Fibroblast of lung (primary cell): ENCODE data around the gene NGDN. TPM values are rescaled to one million over a fixed set of nuclear protein-coding genes. Genes with fewer than 3 reads are reported as not detected.
A peak's percentile ranks its signal among the peaks of the same experiment; 100 is the strongest.

ENCODE experiments used
- DNase-seq, 2 donors: peaks; one replicate each; pipeline versions ENCODE4 v3.0.0 to v3.0.0-alpha.2; 2010; ENCODE audit warnings: low read depth in 2 of 2
- H2AFZ ChIP-seq: 2 replicates; pipeline ENCODE4 v1.5.1; 2012; ENCODE audit warnings: low read length, control low read depth, inconsistent platforms
- H3K27ac ChIP-seq: 2 replicates; pipeline ENCODE4 v1.5.1; 2011; ENCODE audit warnings: low read length, control low read depth; ENCODE audit not compliant: insufficient read depth
- H3K27me3 ChIP-seq: 2 replicates; pipeline ENCODE4 v1.5.1; 2011; ENCODE audit warnings: mild to moderate bottlenecking, low read length; ENCODE audit not compliant: control insufficient read depth, insufficient read depth
- H3K36me3 ChIP-seq: 2 replicates; pipeline ENCODE4 v1.5.1; 2011; ENCODE audit warnings: low read length; ENCODE audit not compliant: control insufficient read depth, insufficient read depth
- H3K4me1 ChIP-seq: 2 replicates; pipeline ENCODE4 v1.5.1; 2011; ENCODE audit warnings: low read length; ENCODE audit not compliant: control insufficient read depth, insufficient read depth; ENCODE audit errors: extremely low read depth
- H3K4me2 ChIP-seq: 2 replicates; pipeline ENCODE4 v1.5.1; 2011; ENCODE audit warnings: low read length, control low read depth; ENCODE audit not compliant: insufficient read depth; ENCODE audit errors: extremely low read depth
- H3K4me3 ChIP-seq, 4 experiments: fragments of 200-600 bp in 1 of 4; sonication (generic) in 1 of 4; replicated peaks in 1 of 4; 2 replicates each; pipeline ENCODE4 v1.5.1; 2011 to 2016; ENCODE audit warnings: low read length in 4 of 4, low read depth in 3 of 4, mild to moderate bottlenecking in 3 of 4, control low read depth in 2 of 4, inconsistent platforms in 1 of 4, mixed read lengths in 1 of 4; ENCODE audit not compliant: insufficient read depth in 1 of 4; ENCODE audit errors: control extremely low read depth in 1 of 4
- H3K79me2 ChIP-seq: 2 replicates; pipeline ENCODE4 v1.5.1; 2012; ENCODE audit warnings: mild to moderate bottlenecking, low read length, inconsistent platforms; ENCODE audit not compliant: control insufficient read depth, insufficient read depth
- H3K9ac ChIP-seq: 2 replicates; pipeline ENCODE4 v1.5.1; 2011; ENCODE audit warnings: mild to moderate bottlenecking, low read length, control low read depth; ENCODE audit not compliant: insufficient read depth
- H3K9me3 ChIP-seq: 2 replicates; pipeline ENCODE4 v1.5.1; 2012; ENCODE audit warnings: low read depth, low read length; ENCODE audit not compliant: control insufficient read depth, insufficient read depth
- H4K20me1 ChIP-seq: 2 replicates; pipeline ENCODE4 v1.5.1; 2011; ENCODE audit warnings: low read length; ENCODE audit not compliant: control insufficient read depth, insufficient read depth; ENCODE audit errors: extremely low read depth
- EZH2 ChIP-seq: IDR thresholded peaks from 2 replicates; pipeline ENCODE4 v1.5.1; 2012; ENCODE audit warnings: low read length, control low read depth, mild to moderate bottlenecking; ENCODE audit errors: missing control alignments
- polyA plus RNA-seq, 2 donors: library from polyadenylated mRNA; depleted of rRNA in 1 of 2; stranded (reverse) in 1 of 2; unstranded in 1 of 2; fragments of >200 nt; gene quantifications; 2 replicates each; pipeline ENCODE4 v1.2.1, GENCODE V29; 2011 to 2012; ENCODE audit warnings: missing spikeins in 1 of 2
- total RNA-seq: library from RNA; depleted of rRNA; stranded (reverse); fragments of >200 nt; gene quantifications from 2 replicates; pipeline ENCODE4 v1.2.1, GENCODE V29; 2014
- TF ChIP-seq, protein P1 (sequence below), 2 donors: IDR thresholded peaks in 1 of 2; conservative IDR thresholded peaks in 1 of 2; 1 replicate in 1 of 2; 2 replicates in 1 of 2; pipeline ENCODE4 v1.5.1; 2011 to 2012; ENCODE audit warnings: low read length in 2 of 2, control low read depth in 1 of 2, inconsistent platforms in 1 of 2, low read depth in 1 of 2, mild to moderate bottlenecking in 1 of 2

The NGDN gene
- total and polyA plus RNA-seq, 2 donors (not counting 1 experiment from before 2014, with no cell fraction given) = 39.5 to 46.9 TPM

DNA sequence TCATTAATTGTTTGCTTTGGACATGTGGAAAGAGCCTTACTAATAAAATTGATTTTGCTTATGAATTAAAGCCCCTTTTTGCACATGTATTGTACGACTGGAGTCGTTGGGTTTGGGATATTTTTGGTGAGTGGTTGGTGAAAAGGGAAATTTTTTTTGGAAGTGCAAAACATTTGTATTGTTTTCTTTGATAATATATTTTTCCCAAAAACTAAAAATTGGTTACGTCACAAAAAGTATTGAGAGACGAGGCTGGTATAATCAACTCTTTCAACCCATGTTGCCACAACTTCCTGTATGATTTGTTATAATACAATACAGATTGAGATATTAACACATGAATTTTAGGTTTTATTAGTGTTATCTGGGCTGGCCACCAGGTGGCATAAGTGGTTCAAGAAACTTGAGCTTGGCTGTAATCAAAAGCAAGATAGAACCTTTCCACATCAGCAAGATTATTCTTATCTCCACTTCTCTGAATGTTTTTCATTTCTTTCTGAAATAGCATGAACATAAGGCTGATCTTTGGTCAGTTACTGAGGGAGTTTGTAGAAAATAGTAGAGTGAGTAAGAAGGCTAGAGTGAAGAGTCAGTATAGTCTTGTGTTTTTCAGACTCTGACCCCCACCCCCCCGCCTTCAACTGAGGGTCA is 8.7 kb downstream of the NGDN start:
- TF ChIP-seq EZH2 = no peak
- TF ChIP-seq, protein P1, sequence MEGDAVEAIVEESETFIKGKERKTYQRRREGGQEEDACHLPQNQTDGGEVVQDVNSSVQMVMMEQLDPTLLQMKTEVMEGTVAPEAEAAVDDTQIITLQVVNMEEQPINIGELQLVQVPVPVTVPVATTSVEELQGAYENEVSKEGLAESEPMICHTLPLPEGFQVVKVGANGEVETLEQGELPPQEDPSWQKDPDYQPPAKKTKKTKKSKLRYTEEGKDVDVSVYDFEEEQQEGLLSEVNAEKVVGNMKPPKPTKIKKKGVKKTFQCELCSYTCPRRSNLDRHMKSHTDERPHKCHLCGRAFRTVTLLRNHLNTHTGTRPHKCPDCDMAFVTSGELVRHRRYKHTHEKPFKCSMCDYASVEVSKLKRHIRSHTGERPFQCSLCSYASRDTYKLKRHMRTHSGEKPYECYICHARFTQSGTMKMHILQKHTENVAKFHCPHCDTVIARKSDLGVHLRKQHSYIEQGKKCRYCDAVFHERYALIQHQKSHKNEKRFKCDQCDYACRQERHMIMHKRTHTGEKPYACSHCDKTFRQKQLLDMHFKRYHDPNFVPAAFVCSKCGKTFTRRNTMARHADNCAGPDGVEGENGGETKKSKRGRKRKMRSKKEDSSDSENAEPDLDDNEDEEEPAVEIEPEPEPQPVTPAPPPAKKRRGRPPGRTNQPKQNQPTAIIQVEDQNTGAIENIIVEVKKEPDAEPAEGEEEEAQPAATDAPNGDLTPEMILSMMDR (conservative IDR thresholded peaks at IDR 0.05 in 1 of 2, IDR thresholded peaks at IDR 0.05 in 1 of 2; ENCODE audit: low read depth in 1 of 2, low read length in 2 of 2) = peak; percentile 61 to 66
- H3K9ac ChIP-seq = no peak overlapping the region
- no peak overlapping the region for H3K4me2 ChIP-seq
- peak; percentile 63 to 75 for DNase-seq
- H3K79me2 ChIP-seq = no peaks in the 10 kb centered on the region
- H3K4me1 ChIP-seq = no peaks in the 10 kb centered on the region
- no peak overlapping the region for H3K4me3 ChIP-seq
- no peaks in the 10 kb centered on the region for H4K20me1 ChIP-seq
- no peak overlapping the region for H2AFZ ChIP-seq
- peaks cover 6% of the 10 kb centered on the region for H3K36me3 ChIP-seq
- no peaks in the 10 kb centered on the region for H3K27me3 ChIP-seq
- H3K27ac ChIP-seq = no peak overlapping the region
- no peaks in the 10 kb centered on the region for H3K9me3 ChIP-seq

DNA sequence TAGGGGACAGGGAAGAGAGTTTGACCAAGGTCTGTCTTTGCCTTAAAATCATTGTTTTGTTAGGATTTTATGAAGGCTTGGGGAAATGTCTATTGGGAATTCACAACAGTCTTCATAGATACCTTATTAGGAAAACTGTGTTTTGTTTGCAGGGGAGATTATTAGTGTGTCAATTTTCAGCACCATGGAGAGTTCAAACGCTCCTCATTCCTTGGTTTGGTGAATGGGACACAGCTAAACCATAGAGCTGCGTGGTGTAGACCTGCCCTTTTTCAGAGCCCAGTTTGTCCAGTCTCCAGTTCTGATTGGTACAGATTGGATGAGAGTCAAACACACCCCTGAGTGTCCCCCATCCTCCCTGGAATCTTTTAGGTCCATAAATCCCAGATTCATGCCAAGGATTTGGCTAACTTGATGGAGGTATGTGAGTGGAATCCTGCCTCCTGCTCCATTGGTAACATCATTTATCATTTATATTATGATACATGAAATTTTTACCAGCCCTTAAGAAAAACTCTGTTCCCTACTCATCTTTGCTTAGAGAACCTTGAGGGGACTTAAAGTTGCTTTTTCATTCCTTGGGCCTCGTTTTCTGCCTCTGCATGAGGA is 12.0 kb downstream of the NGDN start:
- Histone ChIP-seq H4K20me1 (no peaks in the 10 kb centered on the region), H3K79me2 (no peaks in the 10 kb centered on the region), H3K4me1 (no peaks in the 10 kb centered on the region), H2AFZ (no peak overlapping the region), H3K9me3 (no peaks in the 10 kb centered on the region), H3K27ac (no peak overlapping the region), H3K4me2 (no peak overlapping the region), H3K9ac (no peak overlapping the region), H3K36me3 (peaks cover 5% of the 10 kb centered on the region), H3K4me3 (no peak overlapping the region), H3K27me3 (no peaks in the 10 kb centered on the region)
- peak; percentile 17 to 39 for DNase-seq
- TF ChIP-seq, protein P1 (conservative IDR thresholded peaks at IDR 0.05 in 1 of 2, IDR thresholded peaks at IDR 0.05 in 1 of 2; ENCODE audit: low read depth in 1 of 2, low read length in 2 of 2) = no peak
- TF ChIP-seq EZH2 = no peak

DNA sequence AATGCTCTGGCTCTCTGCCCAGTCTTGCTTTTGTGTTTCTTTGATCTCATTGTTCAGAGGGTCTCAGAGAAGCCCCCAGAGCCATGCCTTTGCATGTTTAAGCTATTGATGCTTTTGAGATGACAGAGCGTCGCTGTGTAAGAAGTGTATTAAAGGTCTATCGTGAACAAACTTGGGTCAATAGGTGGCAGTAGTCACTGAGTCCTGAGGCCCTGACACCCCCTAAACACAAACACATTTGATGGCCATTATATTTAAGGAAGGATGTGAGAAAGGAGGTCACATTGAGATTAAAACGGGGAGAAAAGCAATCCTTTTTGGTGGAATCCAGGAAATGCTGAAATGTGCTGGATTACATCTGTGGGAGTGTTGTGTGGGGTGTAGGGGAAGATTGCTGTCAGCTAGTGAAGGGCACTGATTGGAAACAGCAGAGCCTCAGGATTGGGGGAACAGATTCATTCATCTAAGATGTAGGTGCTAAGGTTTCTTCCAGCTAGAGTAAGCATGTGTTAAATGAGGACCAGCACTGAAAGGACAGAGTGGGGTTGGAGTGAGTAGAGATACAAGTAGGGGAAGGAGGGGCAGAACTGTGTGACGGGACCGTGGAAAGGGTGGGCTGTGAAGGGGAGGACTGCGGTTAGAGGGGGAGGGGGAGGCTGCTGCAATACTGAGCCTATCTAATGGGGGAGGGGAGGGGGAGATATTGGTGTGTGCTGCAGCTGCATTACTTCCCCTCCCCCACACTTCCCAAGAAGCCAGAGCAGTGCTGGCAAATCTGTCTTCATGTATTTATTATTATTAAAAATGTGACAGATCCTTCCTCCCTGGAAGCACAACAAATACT is 12.7 kb downstream of the NGDN start:
- no peak overlapping the region for H3K4me3 ChIP-seq
- no peaks in the 10 kb centered on the region for H3K4me1 ChIP-seq
- TF ChIP-seq, protein P1 (conservative IDR thresholded peaks at IDR 0.05 in 1 of 2, IDR thresholded peaks at IDR 0.05 in 1 of 2; ENCODE audit: low read depth in 1 of 2, low read length in 2 of 2) = no peak
- TF ChIP-seq EZH2 = no peak
- H4K20me1 ChIP-seq = no peaks in the 10 kb centered on the region
- H3K27ac ChIP-seq = no peak overlapping the region
- DNase-seq = no peak
- H3K9ac ChIP-seq = no peak overlapping the region
- H3K79me2 ChIP-seq = no peaks in the 10 kb centered on the region
- peaks cover 3% of the 10 kb centered on the region for H3K36me3 ChIP-seq
- no peak overlapping the region for H2AFZ ChIP-seq
- H3K9me3 ChIP-seq = no peaks in the 10 kb centered on the region
- H3K4me2 ChIP-seq = no peak overlapping the region
- H3K27me3 ChIP-seq = no peaks in the 10 kb centered on the region
